GM12878 (cell line): ENCODE results near the gene GNG3.

Experiments
- CTCF ChIP-seq, 3 experiments: IDR thresholded peaks in 2 of 3; conservative IDR thresholded peaks in 1 of 3; 2 replicates each; pipeline ENCODE4 v1.5.1; 2011; ENCODE audit warnings: low read depth in 3 of 3, low read length in 3 of 3, mild to moderate bottlenecking in 3 of 3, control low read depth in 2 of 3, moderate library complexity in 2 of 3, inconsistent platforms in 1 of 3, mixed read lengths in 1 of 3; ENCODE audit not compliant: control insufficient read depth in 2 of 3, insufficient read depth in 1 of 3; ENCODE audit errors: extremely low read depth in 1 of 3
- POLR2A ChIP-seq: IDR thresholded peaks from 2 replicates; pipeline ENCODE4 v1.6.1; 2011; ENCODE audit warnings: low read depth, mild to moderate bottlenecking, low read length

GRCh38 chr11:62725646-62726045 lies 18.2 kb downstream of the GNG3 start:
- no peak for TF ChIP-seq POLR2A
- TF ChIP-seq CTCF (IDR thresholded peaks at IDR 0.05 in 2 of 3, conservative IDR thresholded peaks at IDR 0.05 in 1 of 3; ENCODE audit: control insufficient read depth in 2 of 3, extremely low read depth in 1 of 3, insufficient read depth in 1 of 3, low read depth in 3 of 3, low read length in 3 of 3) = no peak
